Neural progenitor cell (in vitro differentiated cells): ENCODE data around the gene THRB. TPM values are rescaled to one million over a fixed set of nuclear protein-coding genes. Genes with fewer than 3 reads are reported as not detected.

Source experiments
- DNase-seq: peaks from one replicate; pipeline ENCODE4 v3.0.0-alpha.2; 2016; ENCODE audit warnings: low spot score
- H2AFZ ChIP-seq: fragments of 200-600 bp; sonication (generic); replicated peaks from 2 replicates; pipeline ENCODE4 v1.6.1; 2016; ENCODE audit warnings: antibody characterized with exemption
- H3F3A ChIP-seq: fragments of 200-600 bp; sonication (generic); 2 replicates; pipeline ENCODE4 v1.6.1; 2016; ENCODE audit warnings: antibody characterized with exemption, low read depth
- H3K27ac ChIP-seq: fragments of 200-600 bp; sonication (generic); 2 replicates; pipeline ENCODE4 v1.5.1; 2016; ENCODE audit warnings: mild to moderate bottlenecking
- H3K27me3 ChIP-seq: fragments of 200-600 bp; sonication (generic); 2 replicates; pipeline ENCODE4 v1.6.1; 2016; ENCODE audit warnings: mild to moderate bottlenecking, moderate library complexity
- H3K36me3 ChIP-seq: fragments of 200-600 bp; sonication (generic); 2 replicates; pipeline ENCODE4 v1.5.1; 2016
- H3K4me1 ChIP-seq: fragments of 200-600 bp; sonication (generic); 2 replicates; pipeline ENCODE4 v1.6.1; 2016; ENCODE audit warnings: mixed run types
- H3K4me2 ChIP-seq: fragments of 200-600 bp; sonication (generic); 2 replicates; pipeline ENCODE4 v1.6.1; 2016
- H3K4me3 ChIP-seq: fragments of 200-600 bp; sonication (generic); 2 replicates; pipeline ENCODE4 v1.5.1; 2016
- H3K79me2 ChIP-seq: fragments of 200-600 bp; sonication (generic); 2 replicates; pipeline ENCODE4 v1.6.1; 2016; ENCODE audit warnings: low read depth
- H3K9ac ChIP-seq: fragments of 200-600 bp; sonication (generic); 2 replicates; pipeline ENCODE4 v1.6.1; 2016
- H3K9me3 ChIP-seq: fragments of 200-600 bp; sonication (generic); 2 replicates; pipeline ENCODE4 v1.5.1; 2016; ENCODE audit warnings: low read depth
- H4K20me1 ChIP-seq: fragments of 200-600 bp; sonication (generic); 2 replicates; pipeline ENCODE4 v1.6.1; 2016; ENCODE audit warnings: low read depth
- H3K27ac Mint-ChIP-seq: 3 replicates; pipeline ENCODE4 v1.8.0; 2021; ENCODE audit warnings: mixed read lengths
- H3K27me3 Mint-ChIP-seq: 2 replicates; pipeline ENCODE4 v1.8.0; 2022; ENCODE audit warnings: low read depth, mild to moderate bottlenecking, inconsistent platforms, moderate library complexity, mixed read lengths; ENCODE audit not compliant: insufficient read depth
- H3K36me3 Mint-ChIP-seq: 3 replicates; pipeline ENCODE4 v1.8.0; 2021; ENCODE audit warnings: mixed read lengths
- H3K4me1 Mint-ChIP-seq: 3 replicates; pipeline ENCODE4 v1.8.0; 2021; ENCODE audit warnings: mixed read lengths
- H3K4me3 Mint-ChIP-seq: 3 replicates; pipeline ENCODE4 v1.8.0; 2021; ENCODE audit warnings: mild to moderate bottlenecking, moderate library complexity, mixed read lengths
- H3K9me3 Mint-ChIP-seq: 3 replicates; pipeline ENCODE4 v1.8.0; 2020; ENCODE audit warnings: mixed read lengths
- CTCF ChIP-seq: fragments of 200-600 bp; sonication (generic); IDR thresholded peaks from 2 replicates; pipeline ENCODE4 v1.5.1; 2017; ENCODE audit warnings: antibody characterized with exemption, mild to moderate bottlenecking
- EZH2 ChIP-seq: fragments of 200-600 bp; sonication (generic); IDR thresholded peaks from 2 replicates; pipeline ENCODE4 v1.6.1; 2017; ENCODE audit warnings: antibody characterized with exemption, mild to moderate bottlenecking, moderate library complexity
- EZH2phosphoT487 ChIP-seq: fragments of 200-600 bp; sonication (generic); IDR thresholded peaks from 2 replicates; pipeline ENCODE4 v1.6.1; 2017; ENCODE audit warnings: antibody characterized with exemption
- total RNA-seq: library from RNA; depleted of rRNA; stranded (reverse); fragments of >200 nt; gene quantifications from 2 replicates; pipeline ENCODE4 v1.2.3, GENCODE V29; 2015; ENCODE audit warnings: low replicate concordance

The THRB gene
- total RNA-seq, 1 donor from 2014 or later: 1.2 TPM

DNA sequence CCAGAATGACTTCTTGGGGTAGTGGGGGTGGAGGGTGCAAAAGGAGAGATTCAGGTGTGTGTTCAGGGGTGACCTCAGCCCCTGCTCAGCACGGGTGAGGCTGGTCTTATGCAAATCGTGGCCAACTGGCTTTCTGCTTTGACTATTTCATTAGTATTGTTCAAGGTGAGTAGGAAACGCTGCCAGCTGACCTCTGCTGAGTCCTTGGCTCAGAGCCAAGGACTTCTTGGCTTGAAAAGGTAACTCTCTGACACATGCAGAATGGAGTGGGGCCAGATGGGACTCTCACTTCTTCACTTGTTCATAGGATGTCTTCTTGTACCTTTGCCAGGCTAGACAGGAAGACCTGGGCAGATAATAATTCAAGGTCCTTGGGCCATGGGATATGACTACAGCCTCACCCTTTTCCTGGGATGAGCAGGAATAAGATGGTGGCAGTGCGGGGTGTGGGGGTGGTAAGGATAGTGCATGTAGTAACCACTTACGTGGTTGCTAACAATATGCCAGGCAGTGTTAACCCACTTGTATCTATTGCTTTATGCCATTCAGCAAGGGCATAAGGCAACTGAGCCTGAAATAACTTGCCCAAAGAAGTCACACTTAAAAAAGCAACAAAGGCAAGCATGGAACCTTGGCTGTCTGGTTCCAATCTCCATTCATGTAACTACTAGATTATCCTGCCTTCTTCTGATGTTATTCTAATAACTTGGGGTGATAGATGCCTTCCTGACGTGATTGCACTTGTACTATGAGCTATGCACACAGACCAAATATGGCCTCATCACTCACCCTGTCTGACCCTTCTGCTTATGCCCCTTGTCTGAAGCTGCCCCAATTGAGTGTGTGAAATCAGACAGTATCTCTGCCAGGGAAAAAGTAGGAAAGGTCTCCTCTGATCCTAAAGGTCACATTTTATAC, 356.4 kb downstream of the THRB start:
- Histone ChIP-seq H3K4me1 (no peaks in the 10 kb centered on the region), H3K9ac (no peak overlapping the region), H3K9me3 (no peaks in the 10 kb centered on the region), H3F3A (no peaks in the 10 kb centered on the region), H3K36me3 (no peaks in the 10 kb centered on the region), H3K27ac (no peak overlapping the region), H4K20me1 (no peaks in the 10 kb centered on the region), H3K79me2 (no peaks in the 10 kb centered on the region), H2AFZ (no peak overlapping the region), H3K27me3 (no peaks in the 10 kb centered on the region), H3K4me2 (no peak overlapping the region), H3K4me3 (no peak overlapping the region)
- no peak overlapping the region for H3K27ac Mint-ChIP-seq
- H3K36me3 Mint-ChIP-seq: no peaks in the 10 kb centered on the region
- no peak overlapping the region for H3K4me3 Mint-ChIP-seq
- H3K27me3 Mint-ChIP-seq: peaks cover 5% of the 10 kb centered on the region
- H3K4me1 Mint-ChIP-seq: no peaks in the 10 kb centered on the region
- TF ChIP-seq EZH2phosphoT487: no peak
- no peak for TF ChIP-seq EZH2
- TF ChIP-seq CTCF: no peak
- DNase-seq: no peak
- no peaks in the 10 kb centered on the region for H3K9me3 Mint-ChIP-seq

DNA sequence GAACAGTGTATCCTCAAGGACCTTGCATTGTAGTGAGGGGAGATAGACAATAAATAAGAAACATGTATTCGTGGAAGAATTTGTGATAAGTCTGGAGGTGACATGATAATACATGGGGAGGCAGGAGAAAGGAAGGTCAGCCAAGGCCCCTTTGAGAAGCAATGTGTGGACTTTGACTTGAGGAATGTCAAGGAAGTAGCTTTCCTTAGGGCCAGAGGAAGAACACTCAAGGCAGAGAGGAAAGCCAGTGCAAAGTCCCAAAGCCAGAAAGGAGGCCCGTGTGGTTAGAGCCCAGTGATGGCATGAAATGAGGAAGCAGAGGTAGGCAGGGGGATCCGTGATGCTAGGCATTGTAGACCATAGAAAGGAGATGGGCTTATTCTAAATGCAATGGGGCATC, 357.3 kb downstream of the THRB start:
- no peak for TF ChIP-seq EZH2
- no peak for TF ChIP-seq EZH2phosphoT487
- no peak for TF ChIP-seq CTCF
- Histone ChIP-seq H3K9ac (no peak overlapping the region), H3K4me2 (no peak overlapping the region), H3K79me2 (no peaks in the 10 kb centered on the region), H2AFZ (no peak overlapping the region), H3K27ac (no peak overlapping the region), H3K27me3 (no peaks in the 10 kb centered on the region), H3K4me1 (no peaks in the 10 kb centered on the region), H3K9me3 (no peaks in the 10 kb centered on the region), H3K4me3 (no peak overlapping the region), H3K36me3 (no peaks in the 10 kb centered on the region), H3F3A (no peaks in the 10 kb centered on the region), H4K20me1 (no peaks in the 10 kb centered on the region)
- no peak overlapping the region for H3K27ac Mint-ChIP-seq
- no peaks in the 10 kb centered on the region for H3K9me3 Mint-ChIP-seq
- H3K4me1 Mint-ChIP-seq: no peaks in the 10 kb centered on the region
- peaks cover 6% of the 10 kb centered on the region for H3K27me3 Mint-ChIP-seq
- no peak for DNase-seq
- no peak overlapping the region for H3K4me3 Mint-ChIP-seq
- H3K36me3 Mint-ChIP-seq: no peaks in the 10 kb centered on the region

DNA sequence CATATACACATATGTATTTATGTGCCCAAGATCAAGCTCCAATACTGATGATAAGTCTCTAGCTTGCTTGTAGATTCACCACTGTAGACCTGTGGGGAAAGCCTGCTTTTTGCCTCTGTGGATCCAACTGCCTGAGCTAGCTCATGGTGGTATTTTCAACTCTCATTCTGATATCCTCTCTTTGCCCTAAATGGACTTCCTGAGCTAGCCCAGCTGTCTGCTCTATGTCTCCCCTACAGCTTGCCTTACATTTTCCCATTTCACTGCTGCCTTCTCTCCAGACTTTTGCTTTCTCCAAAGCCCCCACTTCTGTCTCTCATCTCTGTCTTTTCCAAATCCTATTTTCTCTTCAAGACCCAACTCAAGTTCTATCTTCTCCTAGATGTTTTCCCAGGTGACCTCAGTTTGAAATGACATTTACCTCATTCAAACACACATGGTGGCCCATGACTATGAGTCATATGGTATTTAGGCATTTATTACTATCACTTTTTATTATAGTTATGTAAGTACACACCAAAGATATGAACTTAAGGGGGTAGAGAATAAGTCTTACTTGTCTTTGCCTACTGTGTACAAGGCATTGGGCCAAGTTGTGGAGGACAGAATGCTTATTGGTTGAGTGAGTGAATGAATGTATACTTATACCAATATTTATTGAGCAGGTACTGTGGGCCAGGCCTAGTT, 357.9 kb downstream of the THRB start:
- Mint-ChIP-seq H3K4me1 (no peaks in the 10 kb centered on the region), H3K4me3 (no peak overlapping the region), H3K27ac (no peak overlapping the region), H3K36me3 (no peaks in the 10 kb centered on the region), H3K9me3 (no peaks in the 10 kb centered on the region), H3K27me3 (peaks cover 6% of the 10 kb centered on the region)
- Histone ChIP-seq H3K4me1 (no peaks in the 10 kb centered on the region), H3K36me3 (no peaks in the 10 kb centered on the region), H3K4me2 (no peak overlapping the region), H3F3A (no peaks in the 10 kb centered on the region), H3K4me3 (no peak overlapping the region), H4K20me1 (no peaks in the 10 kb centered on the region), H3K9me3 (no peaks in the 10 kb centered on the region), H3K27me3 (no peaks in the 10 kb centered on the region), H3K27ac (no peak overlapping the region), H3K79me2 (no peaks in the 10 kb centered on the region), H3K9ac (no peak overlapping the region), H2AFZ (no peak overlapping the region)
- DNase-seq: no peak
- TF ChIP-seq EZH2: no peak
- TF ChIP-seq EZH2phosphoT487: no peak
- TF ChIP-seq CTCF: no peak
